Liver (tissue), 9 donors: ENCODE measurements around the gene IL31RA. TPM values are rescaled to one million over a fixed set of nuclear protein-coding genes. Genes with fewer than 3 reads are reported as not detected.

Experiments used
- DNase-seq: peaks from one replicate; pipeline ENCODE4 v3.0.0-alpha.2; 2017; ENCODE audit warnings: low spot score
- H3K27ac ChIP-seq, 2 donors: one replicate each; pipeline ENCODE4 v1.7.0; 2013; ENCODE audit warnings: inconsistent platforms in 2 of 2, low read length in 2 of 2, control low read depth in 1 of 2, low read depth in 1 of 2, mild to moderate bottlenecking in 1 of 2
- H3K27me3 ChIP-seq, 4 donors: one replicate each; pipeline versions ENCODE4 v1.6.1 to v1.7.0; 2013; ENCODE audit warnings: low read length in 3 of 4, inconsistent platforms in 1 of 4, mild to moderate bottlenecking in 1 of 4, moderate library complexity in 1 of 4; ENCODE audit not compliant: control insufficient read depth in 4 of 4, insufficient read depth in 4 of 4
- H3K36me3 ChIP-seq, 4 donors: one replicate each; pipeline versions ENCODE4 v1.6.1 to v1.7.0; 2013; ENCODE audit warnings: low read length in 3 of 4, mild to moderate bottlenecking in 3 of 4, low read depth in 1 of 4, moderate library complexity in 1 of 4; ENCODE audit not compliant: control insufficient read depth in 4 of 4, insufficient read depth in 3 of 4
- H3K4me1 ChIP-seq, 4 donors: one replicate each; pipeline versions ENCODE4 v1.6.1 to v1.7.0; 2013; ENCODE audit warnings: low read length in 3 of 4, mild to moderate bottlenecking in 3 of 4, moderate library complexity in 1 of 4; ENCODE audit not compliant: control insufficient read depth in 4 of 4, insufficient read depth in 4 of 4
- H3K4me3 ChIP-seq, 3 donors: one replicate each; pipeline versions ENCODE4 v1.6.1 to v1.7.0; 2013; ENCODE audit warnings: low read length in 3 of 3, control low read depth in 1 of 3, low read depth in 1 of 3, mild to moderate bottlenecking in 1 of 3
- H3K9ac ChIP-seq, 2 donors: one replicate each; pipeline ENCODE4 v1.7.0; 2013; ENCODE audit warnings: low read length in 2 of 2, mild to moderate bottlenecking in 2 of 2, moderate library complexity in 2 of 2, control low read depth in 1 of 2, low read depth in 1 of 2
- H3K9me3 ChIP-seq, 4 donors: one replicate each; pipeline versions ENCODE4 v1.6.1 to v1.7.0; 2013; ENCODE audit warnings: low read length in 3 of 4; ENCODE audit not compliant: control insufficient read depth in 4 of 4
- ATF3 ChIP-seq: IDR thresholded peaks from 2 replicates; pipeline ENCODE4 v1.6.1; 2016; ENCODE audit warnings: antibody characterized with exemption
- EGR1 ChIP-seq, 2 donors: IDR thresholded peaks; 2 replicates each; pipeline ENCODE4 v1.6.1; 2016 to 2018; ENCODE audit warnings: antibody characterized with exemption in 2 of 2, low read depth in 2 of 2
- FOXA1 ChIP-seq: IDR thresholded peaks from 2 replicates; pipeline ENCODE4 v1.6.1; 2016; ENCODE audit warnings: antibody characterized with exemption
- FOXA2 ChIP-seq: IDR thresholded peaks from 2 replicates; pipeline ENCODE4 v1.6.1; 2016; ENCODE audit warnings: antibody characterized with exemption
- GABPA ChIP-seq, 2 donors: IDR thresholded peaks in 1 of 2; conservative IDR thresholded peaks in 1 of 2; 2 replicates each; pipeline ENCODE4 v1.6.1; 2016; ENCODE audit warnings: antibody characterized with exemption in 2 of 2, mild to moderate bottlenecking in 1 of 2, moderate library complexity in 1 of 2
- HNF4A ChIP-seq, 2 donors: conservative IDR thresholded peaks; 2 replicates each; pipeline ENCODE4 v1.6.1; 2016; ENCODE audit warnings: antibody characterized with exemption in 2 of 2, mild to moderate bottlenecking in 2 of 2
- HNF4G ChIP-seq: IDR thresholded peaks from 2 replicates; pipeline ENCODE4 v1.6.1; 2016; ENCODE audit warnings: antibody characterized with exemption
- JUND ChIP-seq, 2 donors: IDR thresholded peaks; 2 replicates each; pipeline ENCODE4 v1.6.1; 2016; ENCODE audit warnings: antibody characterized with exemption in 2 of 2
- MAX ChIP-seq: IDR thresholded peaks from 2 replicates; pipeline ENCODE4 v1.6.1; 2016; ENCODE audit warnings: antibody characterized with exemption
- RAD21 ChIP-seq, 2 donors: IDR thresholded peaks; 2 replicates each; pipeline ENCODE4 v1.6.1; 2016; ENCODE audit warnings: antibody characterized with exemption in 2 of 2, mild to moderate bottlenecking in 2 of 2
- REST ChIP-seq: IDR thresholded peaks from 2 replicates; pipeline ENCODE4 v1.6.1; 2016; ENCODE audit warnings: antibody characterized with exemption, mild to moderate bottlenecking
- RXRA ChIP-seq, 2 donors: IDR thresholded peaks; 2 replicates each; pipeline ENCODE4 v1.6.1; 2017 to 2018; ENCODE audit warnings: antibody characterized with exemption in 2 of 2, mild to moderate bottlenecking in 1 of 2
- SP1 ChIP-seq: IDR thresholded peaks from 2 replicates; pipeline ENCODE4 v1.6.1; 2018; ENCODE audit warnings: antibody characterized with exemption, mild to moderate bottlenecking
- TAF1 ChIP-seq: conservative IDR thresholded peaks from 2 replicates; pipeline ENCODE4 v1.6.1; 2016; ENCODE audit warnings: antibody characterized with exemption, mild to moderate bottlenecking
- YY1 ChIP-seq: IDR thresholded peaks from 2 replicates; pipeline ENCODE4 v1.6.1; 2016; ENCODE audit warnings: antibody characterized with exemption, mild to moderate bottlenecking
- ZBTB33 ChIP-seq: IDR thresholded peaks from 2 replicates; pipeline ENCODE4 v1.6.1; 2016; ENCODE audit warnings: antibody characterized with exemption
- WGBS: extraction: QIAGEN DNeasy Blood & Tissue Kit; methylation state at CpG from one replicate; pipeline ENCODE4 v1.1.7; 2013; 5-methylcytosine and 5-hydroxymethylcytosine counted together
- polyA plus RNA-seq, 2 donors: library from polyadenylated mRNA; stranded (reverse) in 1 of 2; unstranded in 1 of 2; fragments of 200-250 nt in 1 of 2; fragments of >200 nt in 1 of 2; fragmentation: Nextera tagmentation in 1 of 2; extraction: Ambion mirVana in 1 of 2; gene quantifications; one replicate each; pipeline versions ENCODE4 v1.2.1 to v1.2.3, GENCODE V29; 2013 to 2015
- total RNA-seq, 2 donors: library from RNA; depleted of rRNA; stranded (reverse); fragments of >200 nt; gene quantifications; one replicate each; pipeline ENCODE4 v1.2.3, GENCODE V29; 2014
- donor health status: healthy.
- donor health status: healthy.
- donor health status: healthy.
- donor health status: healthy.
- donor health status: healthy.

The IL31RA gene
- total and polyA plus RNA-seq, 4 donors: not detected

- Histone ChIP-seq H3K27me3 (no peaks in the 10 kb centered on the region), H3K4me1 (peaks cover 0 to 6% (median 0%) of the 10 kb centered on the region in 4 donors), H3K36me3 (no peaks in the 10 kb centered on the region), H3K9me3 (no peaks in the 10 kb centered on the region), H3K9ac (no peak overlapping the region), H3K4me3 (no peak overlapping the region), H3K27ac (no peak overlapping the region)
- no peak for TF ChIP-seq YY1
- TF ChIP-seq EGR1 (IDR thresholded peaks at IDR 0.05; ENCODE audit: low read depth in 2 of 2): no peak
- no peak for TF ChIP-seq ZBTB33
- TF ChIP-seq TAF1: no peak
- no peak for TF ChIP-seq RAD21 (IDR thresholded peaks at IDR 0.05)
- TF ChIP-seq RXRA (IDR thresholded peaks at IDR 0.05): no peak
- no peak for TF ChIP-seq HNF4G
- no peak for TF ChIP-seq FOXA2
- TF ChIP-seq MAX: no peak
- no peak for TF ChIP-seq GABPA (IDR thresholded peaks at IDR 0.05 in 1 of 2, conservative IDR thresholded peaks at IDR 0.05 in 1 of 2)
- no peak for TF ChIP-seq SP1
- no peak for TF ChIP-seq JUND (IDR thresholded peaks at IDR 0.05)
- no peak for TF ChIP-seq FOXA1
- no peak for TF ChIP-seq HNF4A (conservative IDR thresholded peaks at IDR 0.05)
- DNase-seq: no peak
- WGBS: 76% methylated on average over 5 of the region's 5 CpGs
Measured at GRCh38 chr5:55866934-55867333, 15.8 kb downstream of the IL31RA start.

GRCh38 chr5:55868846-55869245 is 17.7 kb downstream of the IL31RA start:
- H3K4me3 ChIP-seq: no peak overlapping the region
- H3K9ac ChIP-seq: no peak overlapping the region
- DNase-seq: no peak
- H3K9me3 ChIP-seq: no peaks in the 10 kb centered on the region
- WGBS: 62% methylated on average over 1 of the region's 1 CpG
- no peak for TF ChIP-seq GABPA (IDR thresholded peaks at IDR 0.05 in 1 of 2, conservative IDR thresholded peaks at IDR 0.05 in 1 of 2)
- no peak for TF ChIP-seq HNF4A (conservative IDR thresholded peaks at IDR 0.05)
- TF ChIP-seq FOXA1: no peak
- TF ChIP-seq HNF4G: no peak
- no peak for TF ChIP-seq RAD21 (IDR thresholded peaks at IDR 0.05)
- TF ChIP-seq ATF3: no peak
- TF ChIP-seq REST: no peak
- H3K36me3 ChIP-seq: no peaks in the 10 kb centered on the region
- H3K4me1 ChIP-seq: peaks cover 0 to 6% (median 0%) of the 10 kb centered on the region in 4 donors
- H3K27ac ChIP-seq: no peak overlapping the region
- H3K27me3 ChIP-seq: no peaks in the 10 kb centered on the region
